Endodermal cell (in vitro differentiated cells): ENCODE measurements around the gene DYNC2LI1. TPM values are rescaled to one million over a fixed set of nuclear protein-coding genes. Genes with fewer than 3 reads are reported as not detected.

Source experiments
- DNase-seq: peaks from one replicate; pipeline ENCODE4 v3.0.0-alpha.2; 2017
- H3K27ac ChIP-seq: 2 replicates; pipeline ENCODE4 v1.5.1; 2013; ENCODE audit warnings: mild to moderate bottlenecking, low read depth, low read length, moderate library complexity
- H3K27me3 ChIP-seq: 2 replicates; pipeline ENCODE4 v1.6.1; 2013; ENCODE audit warnings: mild to moderate bottlenecking, low read length, moderate library complexity; ENCODE audit not compliant: insufficient read depth, control insufficient read depth, poor library complexity, severe bottlenecking
- H3K36me3 ChIP-seq: 2 replicates; pipeline ENCODE4 v1.7.0; 2013; ENCODE audit warnings: mild to moderate bottlenecking, low read length, moderate library complexity; ENCODE audit not compliant: control insufficient read depth, insufficient read depth
- H3K4me1 ChIP-seq: one replicate; pipeline ENCODE4 v1.7.0; 2013; ENCODE audit warnings: low read length; ENCODE audit not compliant: control insufficient read depth, insufficient read depth
- H3K4me3 ChIP-seq: 2 replicates; pipeline ENCODE4 v1.5.1; 2013; ENCODE audit warnings: mild to moderate bottlenecking, low read length, moderate library complexity
- H3K9ac ChIP-seq: 2 replicates; pipeline ENCODE4 v1.6.1; 2013; ENCODE audit warnings: mild to moderate bottlenecking, low read length, moderate library complexity; ENCODE audit not compliant: poor library complexity, severe bottlenecking; ENCODE audit errors: extremely low read depth
- H3K9me3 ChIP-seq: 2 replicates; pipeline ENCODE4 v1.6.1; 2013; ENCODE audit warnings: mild to moderate bottlenecking, low read length, moderate library complexity; ENCODE audit not compliant: control insufficient read depth
- H3K27ac Mint-ChIP-seq: 2 replicates; pipeline ENCODE4 v1.8.0; 2020; ENCODE audit warnings: mixed read lengths
- H3K27me3 Mint-ChIP-seq: 2 replicates; pipeline ENCODE4 v1.8.0; 2021; ENCODE audit warnings: mild to moderate bottlenecking, mixed read lengths; ENCODE audit not compliant: insufficient read depth
- H3K36me3 Mint-ChIP-seq: 2 replicates; pipeline ENCODE4 v1.8.0; 2020; ENCODE audit warnings: low read depth, mixed read lengths
- H3K4me1 Mint-ChIP-seq: 2 replicates; pipeline ENCODE4 v1.8.0; 2020; ENCODE audit warnings: mixed read lengths
- H3K4me3 Mint-ChIP-seq: 2 replicates; pipeline ENCODE4 v1.8.0; 2020; ENCODE audit warnings: mild to moderate bottlenecking, moderate library complexity, mixed read lengths
- H3K9me3 Mint-ChIP-seq: 2 replicates; pipeline ENCODE4 v1.8.0; 2020; ENCODE audit warnings: mild to moderate bottlenecking, mixed read lengths
- CTCF ChIP-seq: fragments of 200-600 bp; sonication (generic); conservative IDR thresholded peaks from 2 replicates; pipeline ENCODE4 v1.5.0; 2021; ENCODE audit warnings: antibody characterized with exemption, mild to moderate bottlenecking
- WGBS, 2 experiments: methylation state at CpG; one replicate each; pipeline versions ENCODE4 v1.1.5 to v1.1.7; 2013; ENCODE audit warnings: missing lambda C conversion rate in 2 of 2, mixed read lengths in 1 of 2; ENCODE audit not compliant: insufficient coverage in 1 of 2, insufficient read length in 1 of 2; 5-methylcytosine and 5-hydroxymethylcytosine counted together
- total RNA-seq, 2 donors: library from RNA; stranded (reverse); fragmentation: NEBNext Ultra II Directional in 1 of 2; extraction: Animal tissue kit (Norgen Biotek cat#: 25700) in 1 of 2; gene quantifications; 2 replicates in 1 of 2; 3 replicates in 1 of 2; pipeline ENCODE4 v1.2.1, GENCODE V29; 2021

The DYNC2LI1 gene
- total RNA-seq, 2 donors from 2014 or later: 17.1 to 39.7 TPM

DNA sequence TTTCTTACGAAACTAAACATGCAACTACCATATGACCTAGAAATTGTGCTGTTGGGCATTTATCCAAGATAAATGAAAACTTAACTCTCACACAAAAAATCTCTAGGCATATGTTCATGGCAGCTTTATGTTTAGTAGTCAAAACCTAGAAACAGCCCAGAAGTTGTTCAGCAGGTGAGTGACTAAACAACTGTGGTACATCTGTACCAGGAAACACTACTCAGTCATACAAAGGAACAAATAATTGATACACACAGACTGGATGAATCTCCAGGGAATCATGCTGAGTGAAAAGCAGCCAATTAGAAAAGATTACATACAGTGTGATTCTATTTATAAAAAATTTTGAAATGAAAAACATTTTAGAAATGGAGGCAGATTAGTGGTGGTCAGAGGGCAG, 29.3 kb downstream of the DYNC2LI1 start:
- H3K4me3 Mint-ChIP-seq: no peak overlapping the region
- peaks cover 9% of the 10 kb centered on the region for H3K36me3 Mint-ChIP-seq

GRCh38 chr2:43806719-43807031, 32.8 kb downstream of the DYNC2LI1 start:
- Mint-ChIP-seq H3K36me3 (peaks cover 9% of the 10 kb centered on the region), H3K27me3 (no peaks in the 10 kb centered on the region), H3K4me1 (peaks cover 29% of the 10 kb centered on the region), H3K27ac (no peak overlapping the region), H3K4me3 (no peak overlapping the region), H3K9me3 (no peaks in the 10 kb centered on the region)
- no peaks in the 10 kb centered on the region for H3K4me1 ChIP-seq
- DNase-seq: no peak
- H3K9me3 ChIP-seq: no peaks in the 10 kb centered on the region
- no peak overlapping the region for H3K9ac ChIP-seq
- H3K36me3 ChIP-seq: peaks cover 4% of the 10 kb centered on the region
- no peak for TF ChIP-seq CTCF
- no peaks in the 10 kb centered on the region for H3K27me3 ChIP-seq
- WGBS, 2 experiments: 80 to 86% methylated on average over 1 to 2 of the region's 2 CpGs
- H3K4me3 ChIP-seq: no peak overlapping the region
- H3K27ac ChIP-seq: no peak overlapping the region

More for the DNA sequence above, 29.3 kb downstream of the DYNC2LI1 start:
- Histone ChIP-seq H3K4me3 (no peak overlapping the region), H3K9me3 (no peaks in the 10 kb centered on the region), H3K27ac (no peak overlapping the region), H3K9ac (no peak overlapping the region), H3K27me3 (no peaks in the 10 kb centered on the region), H3K4me1 (no peaks in the 10 kb centered on the region), H3K36me3 (peaks cover 4% of the 10 kb centered on the region)
- no peak for DNase-seq
- 88% methylated on average over 1 of the region's 1 CpG; no CpG with 5 or more reads in 1 of the 2 experiments for WGBS, 2 experiments
- Mint-ChIP-seq H3K27me3 (no peaks in the 10 kb centered on the region), H3K27ac (no peak overlapping the region), H3K9me3 (no peaks in the 10 kb centered on the region), H3K4me1 (peaks cover 29% of the 10 kb centered on the region)
- TF ChIP-seq CTCF: no peak

DNA sequence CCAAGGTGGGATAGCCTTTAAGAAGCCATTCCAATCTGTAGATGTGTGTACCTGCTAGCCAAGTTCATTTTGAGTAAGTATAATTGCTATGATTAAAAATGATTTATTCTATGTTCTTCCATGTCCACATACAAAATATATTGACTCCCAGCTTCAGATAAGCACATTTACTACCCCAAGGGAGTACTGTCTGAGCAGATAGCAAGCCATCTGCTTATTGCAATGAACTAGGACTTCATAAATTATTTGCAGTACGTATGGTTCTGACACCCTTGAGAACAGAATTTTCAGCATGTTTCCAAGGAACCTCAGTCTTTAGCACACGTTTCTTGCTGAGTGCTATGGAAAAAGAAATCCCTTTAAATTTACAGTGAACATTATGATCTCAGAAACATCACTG, 36.6 kb downstream of the DYNC2LI1 start:
- no peak overlapping the region for H3K9ac ChIP-seq
- H3K36me3 ChIP-seq: peaks cover 3% of the 10 kb centered on the region
- Mint-ChIP-seq H3K9me3 (no peaks in the 10 kb centered on the region), H3K4me1 (peaks cover 16% of the 10 kb centered on the region), H3K36me3 (peaks cover 5% of the 10 kb centered on the region), H3K4me3 (no peak overlapping the region), H3K27ac (no peak overlapping the region), H3K27me3 (no peaks in the 10 kb centered on the region)
- H3K27ac ChIP-seq: no peak overlapping the region
- 89 to 91% methylated on average over 1 to 2 of the region's 2 CpGs for WGBS, 2 experiments
- no peaks in the 10 kb centered on the region for H3K27me3 ChIP-seq
- no peaks in the 10 kb centered on the region for H3K4me1 ChIP-seq
- no peak for TF ChIP-seq CTCF
- H3K4me3 ChIP-seq: no peak overlapping the region
- H3K9me3 ChIP-seq: no peaks in the 10 kb centered on the region
- no peak for DNase-seq
